Right lobe of liver (tissue), 6 donors: ENCODE measurements around the gene ZNF609. TPM values are rescaled to one million over a fixed set of nuclear protein-coding genes. Genes with fewer than 3 reads are reported as not detected.

Experiments
- ATAC-seq, 4 donors: fragments of 200-7000 bp; cut with Tn5 transposase; one replicate each; pipeline ENCODE4 v1.9.1; 2020; ENCODE audit warnings: mild to moderate bottlenecking in 4 of 4, moderate library complexity in 4 of 4
- DNase-seq, 3 donors: peaks; one replicate each; pipeline ENCODE4 v3.0.0-alpha.2; 2020
- H3K27ac ChIP-seq, 3 donors: fragments of 200-600 bp; one replicate each; pipeline ENCODE4 v1.8.0; 2022
- H3K27me3 ChIP-seq, 2 donors: fragments of 200-600 bp; one replicate each; pipeline ENCODE4 v1.8.0; 2022
- H3K36me3 ChIP-seq, 4 donors: fragments of 200-600 bp; sonication (generic) in 1 of 4; one replicate each; pipeline versions ENCODE4 v1.5.1 to v1.8.0; 2017 to 2022; ENCODE audit warnings: control low read depth in 1 of 4
- H3K4me1 ChIP-seq, 4 donors: fragments of 200-600 bp; sonication (generic) in 1 of 4; one replicate each; pipeline versions ENCODE4 v1.5.1 to v1.8.0; 2017 to 2022; ENCODE audit warnings: control low read depth in 1 of 4
- H3K4me3 ChIP-seq, 3 donors: fragments of 200-600 bp; one replicate each; pipeline ENCODE4 v1.8.0; 2022
- H3K9me3 ChIP-seq, 4 donors: fragments of 200-600 bp; sonication (generic) in 1 of 4; one replicate each; pipeline versions ENCODE4 v1.5.1 to v1.8.0; 2017 to 2022; ENCODE audit warnings: control low read depth in 1 of 4
- CTCF ChIP-seq, 4 donors: fragments of 200-600 bp in 3 of 4; fragments of 450-650 bp in 1 of 4; IDR thresholded peaks; one replicate each; pipeline versions ENCODE4 v1.5.1 to v1.8.0; 2016 to 2022; ENCODE audit warnings: antibody characterized with exemption in 4 of 4, mild to moderate bottlenecking in 2 of 4
- POLR2A ChIP-seq: fragments of 450-650 bp; IDR thresholded peaks from one replicate; pipeline ENCODE4 v1.6.1; 2017; ENCODE audit warnings: antibody characterized with exemption, mild to moderate bottlenecking
- WGBS: methylation state at CpG from one replicate; pipeline ENCODE4 v1.1.6; 2018; ENCODE audit warnings: low coverage, low lambda C conversion rate; ENCODE audit not compliant: insufficient coverage; ENCODE audit errors: missing lambda C conversion rate; 5-methylcytosine and 5-hydroxymethylcytosine counted together
- intact Hi-C, 2 donors: fragments of 100-400 bp; cut with DNase I; formaldehyde crosslinking; loops; one replicate each; pipeline versions ENCODE4 v1.11.2 to v1.14.1; 2022
- long read RNA-seq: library from polyadenylated mRNA; unstranded; transcript quantifications from one replicate; pipeline ENCODE4 v2.0.0, GENCODE V29; 2019
- total RNA-seq, 6 experiments: library from RNA; depleted of rRNA in 2 of 6; stranded (reverse); fragments of >200 nt in 2 of 6; fragmentation: NEBNext Ultra II Directional in 3 of 6; extraction: Animal tissue kit (Norgen Biotek cat#: 25700) in 3 of 6; gene quantifications; one replicate each; pipeline versions ENCODE4 v1.1.0 to v1.2.4, GENCODE V29; 2016 to 2023
- donor health status: DM: no; HTN: yes; CAD: no.
- donor health status: DM: no; HTN: no; CAD: no.
- donor health status: DM: no; HTN: no; CAD: no.
- donor health status: DM: no; HTN: yes; CAD: no.
- donor health status: DM: no; HTN: yes; CAD: no.

The ZNF609 gene
- 10 to 100 TPM; 10.7 to 16.1 (median 13.5) TPM for total RNA-seq
- long read RNA-seq, partial matches to known transcripts, result 0 of 2 reads
- long read RNA-seq, other reads (novel, unspliced or antisense), result 2 of 2 reads

- H3K9me3 ChIP-seq, result peaks cover 0 to 2% (median 0%) of the 10 kb centered on the region in 4 donors
- peak within 1 kb of the TSS; percentile 42 to 65 (median 57) for H3K4me3 ChIP-seq
- ATAC-seq (peak; percentile 78 to 85 (median 83)), DNase-seq (peak; percentile 89 to 92 (median 92))
- H3K4me1 ChIP-seq, result peaks cover 0 to 55% (median 15%) of the 10 kb centered on the region in 4 donors
- WGBS, result 2% methylated on average over 9 of the region's 45 CpGs
- no peaks in the 10 kb centered on the region for H3K36me3 ChIP-seq
- TF ChIP-seq POLR2A (peak; percentile 67), CTCF (IDR thresholded peaks at IDR 0.05) (no peak)
- no peaks in the 10 kb centered on the region for H3K27me3 ChIP-seq
- intact Hi-C loops, result no loop called here
- peak within 1 kb of the TSS; percentile 68 to 80 (median 70) for H3K27ac ChIP-seq
Observed at GRCh38 chr15:64460206-64460723, at the start of gene ZNF609. ZNF609 (plus strand) TSS chr15:64460578; CDS start chr15:64499420, 38,842 bp downstream.

GRCh38 chr15:64412216-64412615, 48.2 kb upstream of the ZNF609 start:
- ATAC-seq (no peak), DNase-seq (no peak)
- no peaks in the 10 kb centered on the region for H3K4me1 ChIP-seq
- TF ChIP-seq CTCF (IDR thresholded peaks at IDR 0.05) (no peak), POLR2A (no peak)
- 82% methylated on average over 2 of the region's 2 CpGs for WGBS
- intact Hi-C loops, result no loop called here
- no peak overlapping the region for H3K4me3 ChIP-seq
- no peaks in the 10 kb centered on the region for H3K9me3 ChIP-seq
- no peaks in the 10 kb centered on the region for H3K27me3 ChIP-seq
- peaks cover 6 to 71% (median 19%) of the 10 kb centered on the region in 4 donors for H3K36me3 ChIP-seq
- H3K27ac ChIP-seq, result no peak overlapping the region

GRCh38 chr15:64422697-64423096, 37.7 kb upstream of the ZNF609 start:
- no peaks in the 10 kb centered on the region for H3K27me3 ChIP-seq
- intact Hi-C loops, result no loop called here
- no peaks in the 10 kb centered on the region for H3K9me3 ChIP-seq
- 94% methylated on average over 2 of the region's 2 CpGs for WGBS
- no peak for DNase-seq
- TF ChIP-seq POLR2A, result no peak
- TF ChIP-seq CTCF (IDR thresholded peaks at IDR 0.05), result no peak
- H3K27ac ChIP-seq, result no peak overlapping the region
- peaks cover 0 to 13% (median 0%) of the 10 kb centered on the region in 4 donors for H3K4me1 ChIP-seq
- H3K36me3 ChIP-seq, result peaks cover 0 to 52% (median 12%) of the 10 kb centered on the region in 4 donors
- no peak for ATAC-seq
- H3K4me3 ChIP-seq, result no peak overlapping the region

- Histone ChIP-seq H3K9me3 (no peaks in the 10 kb centered on the region), H3K4me3 (no peak overlapping the region), H3K27ac (no peak overlapping the region), H3K27me3 (no peaks in the 10 kb centered on the region), H3K36me3 (peaks cover 0 to 41% (median 6%) of the 10 kb centered on the region in 4 donors), H3K4me1 (peaks cover 0 to 21% (median 0%) of the 10 kb centered on the region in 4 donors)
- WGBS, result 53% methylated on average over 6 of the region's 6 CpGs
- DNase-seq, result no peak
- ATAC-seq, result peak in 1 of 4 donors; percentile 21
- intact Hi-C loops, result no loop called here
- no peak for TF ChIP-seq CTCF (IDR thresholded peaks at IDR 0.05)
- no peak for TF ChIP-seq POLR2A
Observed at GRCh38 chr15:64423970-64424369, 36.4 kb upstream of the ZNF609 start.
